ENCODE data around the gene SYT15.

DNA sequence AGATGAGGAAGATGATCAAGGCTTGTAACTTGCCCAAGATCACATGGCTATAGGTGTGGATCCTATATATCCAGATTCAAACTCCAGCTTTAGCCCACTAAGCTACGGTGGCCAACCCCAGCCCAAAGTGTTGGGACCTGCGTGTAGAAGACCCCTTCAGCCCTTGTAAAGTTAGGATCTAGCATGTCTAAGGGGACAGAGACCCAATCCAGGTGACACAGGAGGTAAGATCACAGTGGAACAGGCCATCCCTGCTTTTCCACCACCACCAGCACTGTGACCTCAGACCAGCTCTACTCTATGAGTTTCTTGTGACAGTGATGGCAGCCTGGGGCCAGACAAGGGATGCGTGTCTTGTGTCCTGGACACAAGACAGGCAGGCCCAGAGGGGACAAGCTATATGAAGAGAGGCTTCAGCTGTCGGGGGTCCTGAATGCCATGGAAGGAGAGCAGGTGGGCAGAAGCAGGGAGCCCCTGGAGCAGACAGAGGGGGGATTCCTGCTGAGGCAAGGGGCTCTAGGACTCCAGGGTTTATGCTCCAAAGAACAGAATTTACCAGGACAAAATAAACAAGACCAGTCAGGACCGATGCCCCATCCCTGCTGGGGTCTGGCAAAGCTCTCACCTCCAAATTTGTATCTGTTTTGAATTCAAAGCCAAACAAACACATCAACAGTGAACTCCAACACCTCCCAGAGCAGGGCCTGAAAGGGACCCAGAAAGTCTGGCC lies 32.9 kb upstream of the SYT15 start:
- TF ChIP-seq HCFC1 (IDR thresholded peaks at IDR 0.05; ENCODE audit: low read length) (no peak), EP300 (IDR thresholded peaks at IDR 0.05; ENCODE audit: borderline replicate concordance in 1 of 2, control insufficient read depth in 1 of 2, low read depth in 2 of 2, low read length in 2 of 2) (no peak), JUND (IDR thresholded peaks at IDR 0.05; ENCODE audit: low read depth, low read length) (no peak), ESRRA (IDR thresholded peaks at IDR 0.05; ENCODE audit: low read length) (no peak), FOS (IDR thresholded peaks at IDR 0.05; ENCODE audit: borderline replicate concordance, extremely low read depth, insufficient read length) (no peak), YBX1 (IDR thresholded peaks at IDR 0.05) (no peak), FOXM1 (IDR thresholded peaks at IDR 0.05; ENCODE audit: low read depth, low read length) (no peak), POLR2AphosphoS5 (IDR thresholded peaks at IDR 0.05; ENCODE audit: low read length) (no peak), SP1 (IDR thresholded peaks at IDR 0.05; ENCODE audit: low read depth, low read length) (no peak)
- TF ChIP-seq, protein P1, sequence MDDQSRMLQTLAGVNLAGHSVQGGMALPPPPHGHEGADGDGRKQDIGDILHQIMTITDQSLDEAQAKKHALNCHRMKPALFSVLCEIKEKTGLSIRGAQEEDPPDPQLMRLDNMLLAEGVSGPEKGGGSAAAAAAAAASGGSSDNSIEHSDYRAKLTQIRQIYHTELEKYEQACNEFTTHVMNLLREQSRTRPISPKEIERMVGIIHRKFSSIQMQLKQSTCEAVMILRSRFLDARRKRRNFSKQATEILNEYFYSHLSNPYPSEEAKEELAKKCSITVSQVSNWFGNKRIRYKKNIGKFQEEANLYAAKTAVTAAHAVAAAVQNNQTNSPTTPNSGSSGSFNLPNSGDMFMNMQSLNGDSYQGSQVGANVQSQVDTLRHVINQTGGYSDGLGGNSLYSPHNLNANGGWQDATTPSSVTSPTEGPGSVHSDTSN (IDR thresholded peaks at IDR 0.05; ENCODE audit: insufficient replicate concordance, low read depth, low read length), result no peak
- TF ChIP-seq, protein P2, sequence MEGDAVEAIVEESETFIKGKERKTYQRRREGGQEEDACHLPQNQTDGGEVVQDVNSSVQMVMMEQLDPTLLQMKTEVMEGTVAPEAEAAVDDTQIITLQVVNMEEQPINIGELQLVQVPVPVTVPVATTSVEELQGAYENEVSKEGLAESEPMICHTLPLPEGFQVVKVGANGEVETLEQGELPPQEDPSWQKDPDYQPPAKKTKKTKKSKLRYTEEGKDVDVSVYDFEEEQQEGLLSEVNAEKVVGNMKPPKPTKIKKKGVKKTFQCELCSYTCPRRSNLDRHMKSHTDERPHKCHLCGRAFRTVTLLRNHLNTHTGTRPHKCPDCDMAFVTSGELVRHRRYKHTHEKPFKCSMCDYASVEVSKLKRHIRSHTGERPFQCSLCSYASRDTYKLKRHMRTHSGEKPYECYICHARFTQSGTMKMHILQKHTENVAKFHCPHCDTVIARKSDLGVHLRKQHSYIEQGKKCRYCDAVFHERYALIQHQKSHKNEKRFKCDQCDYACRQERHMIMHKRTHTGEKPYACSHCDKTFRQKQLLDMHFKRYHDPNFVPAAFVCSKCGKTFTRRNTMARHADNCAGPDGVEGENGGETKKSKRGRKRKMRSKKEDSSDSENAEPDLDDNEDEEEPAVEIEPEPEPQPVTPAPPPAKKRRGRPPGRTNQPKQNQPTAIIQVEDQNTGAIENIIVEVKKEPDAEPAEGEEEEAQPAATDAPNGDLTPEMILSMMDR (IDR thresholded peaks at IDR 0.05 in 2 of 3, conservative IDR thresholded peaks at IDR 0.05 in 1 of 3; ENCODE audit: control insufficient read depth in 2 of 3, extremely low read depth in 1 of 3, insufficient read depth in 1 of 3, low read depth in 3 of 3, low read length in 3 of 3), result no peak
